HCT116 (cell line): ENCODE measurements around the gene PHF1. TPM values are rescaled to one million over a fixed set of nuclear protein-coding genes. Genes with fewer than 3 reads are reported as not detected.

Source experiments
- ATAC-seq: fragments of 200-7000 bp; cut with Tn5 transposase; 2 replicates; pipeline ENCODE4 v1.9.1; 2020; ENCODE audit warnings: mild to moderate bottlenecking, moderate library complexity
- BruUV-seq: library from RNA; stranded (reverse); fragments of 400-500 nt; replicated peaks from 2 replicates; lab custom pipeline; 2021; lab: Mats Ljungman, UMichigan
- CTCF ChIA-PET: fragments of 300-600 bp; sonication (Branson Sonifier 250); formaldehyde crosslinking; loops from one replicate; lab custom pipeline; 2021; ENCODE audit warnings: antibody characterized with exemption; lab: Charles Lee
- POLR2A ChIA-PET: fragments of 300-600, 350-600 bp; sonication (Branson Sonifier 250); formaldehyde crosslinking; loops from one replicate; lab custom pipeline; 2021; ENCODE audit warnings: antibody characterized with exemption; lab: Charles Lee
- RAD21 ChIA-PET, 2 experiments: fragments of 300-600 bp; sonication (Branson Sonifier 250); formaldehyde crosslinking; loops; one replicate each; lab custom pipeline; 2023; ENCODE audit warnings: low total read pairs in 2 of 2; ENCODE audit not compliant: uncharacterized antibody in 2 of 2, unreplicated experiment in 2 of 2, low non-redundant PET in 1 of 2; lab: Charles Lee
- DNase-seq: peaks from one replicate; pipeline ENCODE4 v3.0.0-alpha.2; 2010; ENCODE audit warnings: low read depth, low spot score
- H2AFZ ChIP-seq: fragments of 200-600 bp; shearing (Covaris generic), sonication (generic); 2 replicates; pipeline ENCODE4 v1.6.1; 2017; ENCODE audit warnings: low read depth, mixed run types, mixed read lengths, antibody characterized with exemption, low read length; ENCODE audit not compliant: poor library complexity, severe bottlenecking
- H3K27ac ChIP-seq: 2 replicates; pipeline ENCODE4 v1.5.1; 2012; ENCODE audit warnings: low read depth, low read length
- H3K27me3 ChIP-seq: fragments of 200-600 bp; sonication (generic); 2 replicates; pipeline ENCODE4 v1.6.1; 2016; ENCODE audit warnings: mixed run types, low read length, mixed read lengths; ENCODE audit not compliant: insufficient read depth
- H3K36me3 ChIP-seq, 2 experiments: fragments of 200-500 bp in 1 of 2; fragments of 200-600 bp in 1 of 2; sonication (Bioruptor generic) in 1 of 2; sonication (generic) in 1 of 2; 2 replicates each; pipeline versions ENCODE4 v1.5.1 to v1.6.1; 2014 to 2016; ENCODE audit warnings: low read length in 2 of 2, inconsistent platforms in 1 of 2, mixed read lengths in 1 of 2, mixed run types in 1 of 2; ENCODE audit not compliant: insufficient read depth in 2 of 2, control insufficient read depth in 1 of 2
- H3K4me1 ChIP-seq, 2 experiments: fragments of 200-600 bp in 1 of 2; sonication (generic) in 1 of 2; 2 replicates each; pipeline versions ENCODE4 v1.5.1 to v1.6.1; 2012 to 2017; ENCODE audit warnings: low read length in 2 of 2, inconsistent platforms in 1 of 2, mild to moderate bottlenecking in 1 of 2, mixed read lengths in 1 of 2, mixed run types in 1 of 2, moderate library complexity in 1 of 2; ENCODE audit not compliant: insufficient read depth in 2 of 2, control insufficient read depth in 1 of 2
- H3K4me2 ChIP-seq: fragments of 200-600 bp; sonication (generic); 2 replicates; pipeline ENCODE4 v1.6.1; 2017; ENCODE audit warnings: mixed run types, low read length, mixed read lengths
- H3K4me3 ChIP-seq, 2 experiments: fragments of 200-600 bp in 1 of 2; sonication (generic) in 1 of 2; replicated peaks in 1 of 2; 2 replicates each; pipeline ENCODE4 v1.5.1; 2011 to 2016; ENCODE audit warnings: low read length in 2 of 2, control low read depth in 1 of 2, low read depth in 1 of 2, mild to moderate bottlenecking in 1 of 2, mixed read lengths in 1 of 2, mixed run types in 1 of 2
- H3K79me2 ChIP-seq: fragments of 200-600 bp; sonication (generic); 2 replicates; pipeline ENCODE4 v1.6.1; 2017; ENCODE audit warnings: mild to moderate bottlenecking, mixed run types, low read length, moderate library complexity, mixed read lengths; ENCODE audit not compliant: insufficient read depth
- H3K9ac ChIP-seq: fragments of 200-600 bp; sonication (generic); 2 replicates; pipeline ENCODE4 v1.6.1; 2016; ENCODE audit warnings: low read length, mixed read lengths
- H3K9me2 ChIP-seq: fragments of 200-600 bp; sonication (generic), shearing (Covaris generic); 2 replicates; pipeline ENCODE4 v1.6.1; 2017; ENCODE audit warnings: mixed run types, mild to moderate bottlenecking, moderate library complexity; ENCODE audit not compliant: insufficient read depth
- H3K9me3 ChIP-seq, 2 experiments: fragments of 200-500 bp in 1 of 2; fragments of 200-600 bp in 1 of 2; sonication (Bioruptor generic) in 1 of 2; sonication (generic) in 1 of 2; 2 replicates each; pipeline ENCODE4 v1.6.1; 2014 to 2017; ENCODE audit warnings: low read length in 2 of 2, mixed read lengths in 2 of 2, inconsistent platforms in 1 of 2, low read depth in 1 of 2, mild to moderate bottlenecking in 1 of 2, mixed run types in 1 of 2, moderate library complexity in 1 of 2; ENCODE audit not compliant: control insufficient read depth in 1 of 2, insufficient read depth in 1 of 2
- H4K20me1 ChIP-seq: fragments of 200-600 bp; sonication (generic), shearing (Covaris generic); 2 replicates; pipeline ENCODE4 v1.6.1; 2017; ENCODE audit warnings: mixed run types, mild to moderate bottlenecking, moderate library complexity; ENCODE audit not compliant: insufficient read depth
- CBX3 ChIP-seq: IDR thresholded peaks from 2 replicates; pipeline ENCODE4 v1.6.1; 2012; ENCODE audit warnings: low read depth
- CEBPB ChIP-seq: IDR thresholded peaks from 2 replicates; pipeline ENCODE4 v1.6.1; 2012; ENCODE audit warnings: low read depth
- EGR1 ChIP-seq: IDR thresholded peaks from 2 replicates; pipeline ENCODE4 v1.6.1; 2012; ENCODE audit warnings: low read depth
- ELF1 ChIP-seq: IDR thresholded peaks from 2 replicates; pipeline ENCODE4 v1.6.1; 2012; ENCODE audit warnings: low read depth, borderline replicate concordance
- EZH2 ChIP-seq: fragments of 200-600 bp; sonication (generic); IDR thresholded peaks from 2 replicates; pipeline ENCODE4 v1.6.1; 2017; ENCODE audit warnings: antibody characterized with exemption, mixed run types
- FOSL1 ChIP-seq: IDR thresholded peaks from 2 replicates; pipeline ENCODE4 v1.6.1; 2012; ENCODE audit warnings: low read depth
- JUND ChIP-seq: IDR thresholded peaks from 2 replicates; pipeline ENCODE4 v1.6.1; 2012
- POLR2AphosphoS5 ChIP-seq: IDR thresholded peaks from 2 replicates; pipeline ENCODE4 v1.6.1; 2011; ENCODE audit warnings: mild to moderate bottlenecking, low read depth, low read length, moderate library complexity
- RAD21 ChIP-seq: IDR thresholded peaks from 2 replicates; pipeline ENCODE4 v1.6.1; 2012; ENCODE audit warnings: low read depth, mild to moderate bottlenecking
- SIN3A ChIP-seq: IDR thresholded peaks from 2 replicates; pipeline ENCODE4 v1.6.1; 2012; ENCODE audit warnings: low read depth
- SP1 ChIP-seq: IDR thresholded peaks from 2 replicates; pipeline ENCODE4 v1.6.1; 2012; ENCODE audit warnings: low read depth
- TCF7L2 ChIP-seq: IDR thresholded peaks from 2 replicates; pipeline ENCODE4 v1.7.0; 2011; ENCODE audit warnings: borderline replicate concordance, inconsistent platforms; ENCODE audit not compliant: insufficient read depth, insufficient read length; ENCODE audit errors: extremely low read depth
- YY1 ChIP-seq: IDR thresholded peaks from 2 replicates; pipeline ENCODE4 v1.6.1; 2011; ENCODE audit warnings: low read length, low read depth, moderate library complexity, mild to moderate bottlenecking; ENCODE audit not compliant: insufficient replicate concordance; ENCODE audit errors: extremely low read depth
- ZFX ChIP-seq: fragments of 450-650 bp; IDR thresholded peaks from 2 replicates; pipeline ENCODE4 v1.6.1; 2017
- ZNF274 ChIP-seq: fragments of 200-500 bp; sonication (Bioruptor generic); IDR thresholded peaks from 2 replicates; pipeline ENCODE4 v1.6.1; 2014; ENCODE audit warnings: mild to moderate bottlenecking, low read depth, low read length, inconsistent platforms
- intact Hi-C: fragments of 100-400 bp; cut with micrococcal nuclease; formaldehyde crosslinking; loops from 2 replicates; pipeline ENCODE4 v1.10.0; 2022
- total RNA-seq: library from RNA; stranded (reverse); gene quantifications from one replicate; pipeline ENCODE4 v1.2.1, GENCODE V29; 2021; ENCODE audit not compliant: unreplicated experiment
- TF ChIP-seq, protein P1 (sequence below): IDR thresholded peaks from 2 replicates; pipeline ENCODE4 v1.6.1; 2011; ENCODE audit warnings: mild to moderate bottlenecking, low read length, moderate library complexity; ENCODE audit not compliant: insufficient replicate concordance; ENCODE audit errors: extremely low read depth
- TF ChIP-seq, protein P2 (sequence below): IDR thresholded peaks from 2 replicates; pipeline ENCODE4 v1.6.1; 2012; ENCODE audit warnings: low read depth
- TF ChIP-seq, protein P3 (sequence below): IDR thresholded peaks from 2 replicates; pipeline ENCODE4 v1.6.1; 2012
- TF ChIP-seq, protein P4 (sequence below), 3 experiments: fragments of 200-600 bp in 1 of 3; sonication (generic) in 1 of 3; IDR thresholded peaks in 2 of 3; conservative IDR thresholded peaks in 1 of 3; 2 replicates each; pipeline ENCODE4 v1.5.1; 2012 to 2017; ENCODE audit warnings: low read depth in 2 of 3, low read length in 2 of 3, antibody characterized with exemption in 1 of 3, borderline replicate concordance in 1 of 3, control low read depth in 1 of 3, mild to moderate bottlenecking in 1 of 3, mixed read lengths in 1 of 3, mixed run types in 1 of 3, moderate library complexity in 1 of 3; ENCODE audit not compliant: insufficient read depth in 1 of 3

Gene PHF1
- total RNA-seq, 1 experiment from 2014 or later = 40.2 TPM

DNA sequence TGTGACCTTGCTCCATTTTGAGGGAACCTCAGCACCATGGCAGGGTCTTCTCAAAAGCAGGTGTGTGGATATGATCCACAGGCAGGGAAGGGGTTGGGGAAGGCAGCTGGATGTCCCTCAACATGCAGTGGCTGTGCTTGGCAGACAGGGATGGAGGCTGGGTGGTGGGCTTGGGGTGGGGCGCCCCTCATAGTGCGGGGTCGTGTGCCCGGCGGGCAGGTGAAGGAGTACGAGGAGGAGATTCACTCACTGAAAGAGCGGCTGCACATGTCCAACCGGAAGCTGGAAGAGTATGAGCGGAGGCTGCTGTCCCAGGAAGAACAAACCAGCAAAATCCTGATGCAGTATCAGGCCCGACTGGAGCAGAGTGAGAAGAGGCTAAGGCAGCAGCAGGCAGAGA is 35.5 kb downstream of the PHF1 start:
- ChIA-PET POLR2A (no interaction called here), RAD21 (no interaction called here), CTCF (no interaction called here)
- Histone ChIP-seq H3K27ac (no peak overlapping the region), H3K79me2 (no peaks in the 10 kb centered on the region), H3K4me3 (no peak overlapping the region), H3K4me2 (no peak overlapping the region), H3K9ac (no peak overlapping the region), H3K36me3 (no peaks in the 10 kb centered on the region; a peak in 1 of 4 replicates), H3K9me3 (no peaks in the 10 kb centered on the region), H4K20me1 (no peaks in the 10 kb centered on the region), H3K9me2 (no peaks in the 10 kb centered on the region), H3K4me1 (no peaks in the 10 kb centered on the region), H2AFZ (no peak overlapping the region), H3K27me3 (no peaks in the 10 kb centered on the region)
- no peak for ATAC-seq
- TF ChIP-seq, protein P1, sequence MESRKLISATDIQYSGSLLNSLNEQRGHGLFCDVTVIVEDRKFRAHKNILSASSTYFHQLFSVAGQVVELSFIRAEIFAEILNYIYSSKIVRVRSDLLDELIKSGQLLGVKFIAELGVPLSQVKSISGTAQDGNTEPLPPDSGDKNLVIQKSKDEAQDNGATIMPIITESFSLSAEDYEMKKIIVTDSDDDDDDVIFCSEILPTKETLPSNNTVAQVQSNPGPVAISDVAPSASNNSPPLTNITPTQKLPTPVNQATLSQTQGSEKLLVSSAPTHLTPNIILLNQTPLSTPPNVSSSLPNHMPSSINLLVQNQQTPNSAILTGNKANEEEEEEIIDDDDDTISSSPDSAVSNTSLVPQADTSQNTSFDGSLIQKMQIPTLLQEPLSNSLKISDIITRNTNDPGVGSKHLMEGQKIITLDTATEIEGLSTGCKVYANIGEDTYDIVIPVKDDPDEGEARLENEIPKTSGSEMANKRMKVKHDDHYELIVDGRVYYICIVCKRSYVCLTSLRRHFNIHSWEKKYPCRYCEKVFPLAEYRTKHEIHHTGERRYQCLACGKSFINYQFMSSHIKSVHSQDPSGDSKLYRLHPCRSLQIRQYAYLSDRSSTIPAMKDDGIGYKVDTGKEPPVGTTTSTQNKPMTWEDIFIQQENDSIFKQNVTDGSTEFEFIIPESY = no peak
- TF ChIP-seq RAD21 (no peak), YY1 (no peak), FOSL1 (no peak), ZNF274 (no peak), CBX3 (no peak), JUND (no peak), ELF1 (no peak), ZFX (no peak), EGR1 (no peak), CEBPB (no peak), EZH2 (no peak), SP1 (no peak), POLR2AphosphoS5 (no peak), SIN3A (no peak), TCF7L2 (no peak)
- TF ChIP-seq, protein P2, sequence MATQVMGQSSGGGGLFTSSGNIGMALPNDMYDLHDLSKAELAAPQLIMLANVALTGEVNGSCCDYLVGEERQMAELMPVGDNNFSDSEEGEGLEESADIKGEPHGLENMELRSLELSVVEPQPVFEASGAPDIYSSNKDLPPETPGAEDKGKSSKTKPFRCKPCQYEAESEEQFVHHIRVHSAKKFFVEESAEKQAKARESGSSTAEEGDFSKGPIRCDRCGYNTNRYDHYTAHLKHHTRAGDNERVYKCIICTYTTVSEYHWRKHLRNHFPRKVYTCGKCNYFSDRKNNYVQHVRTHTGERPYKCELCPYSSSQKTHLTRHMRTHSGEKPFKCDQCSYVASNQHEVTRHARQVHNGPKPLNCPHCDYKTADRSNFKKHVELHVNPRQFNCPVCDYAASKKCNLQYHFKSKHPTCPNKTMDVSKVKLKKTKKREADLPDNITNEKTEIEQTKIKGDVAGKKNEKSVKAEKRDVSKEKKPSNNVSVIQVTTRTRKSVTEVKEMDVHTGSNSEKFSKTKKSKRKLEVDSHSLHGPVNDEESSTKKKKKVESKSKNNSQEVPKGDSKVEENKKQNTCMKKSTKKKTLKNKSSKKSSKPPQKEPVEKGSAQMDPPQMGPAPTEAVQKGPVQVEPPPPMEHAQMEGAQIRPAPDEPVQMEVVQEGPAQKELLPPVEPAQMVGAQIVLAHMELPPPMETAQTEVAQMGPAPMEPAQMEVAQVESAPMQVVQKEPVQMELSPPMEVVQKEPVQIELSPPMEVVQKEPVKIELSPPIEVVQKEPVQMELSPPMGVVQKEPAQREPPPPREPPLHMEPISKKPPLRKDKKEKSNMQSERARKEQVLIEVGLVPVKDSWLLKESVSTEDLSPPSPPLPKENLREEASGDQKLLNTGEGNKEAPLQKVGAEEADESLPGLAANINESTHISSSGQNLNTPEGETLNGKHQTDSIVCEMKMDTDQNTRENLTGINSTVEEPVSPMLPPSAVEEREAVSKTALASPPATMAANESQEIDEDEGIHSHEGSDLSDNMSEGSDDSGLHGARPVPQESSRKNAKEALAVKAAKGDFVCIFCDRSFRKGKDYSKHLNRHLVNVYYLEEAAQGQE = no peak
- TF ChIP-seq, protein P3, sequence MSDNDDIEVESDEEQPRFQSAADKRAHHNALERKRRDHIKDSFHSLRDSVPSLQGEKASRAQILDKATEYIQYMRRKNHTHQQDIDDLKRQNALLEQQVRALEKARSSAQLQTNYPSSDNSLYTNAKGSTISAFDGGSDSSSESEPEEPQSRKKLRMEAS = no peak
- TF ChIP-seq, protein P4, sequence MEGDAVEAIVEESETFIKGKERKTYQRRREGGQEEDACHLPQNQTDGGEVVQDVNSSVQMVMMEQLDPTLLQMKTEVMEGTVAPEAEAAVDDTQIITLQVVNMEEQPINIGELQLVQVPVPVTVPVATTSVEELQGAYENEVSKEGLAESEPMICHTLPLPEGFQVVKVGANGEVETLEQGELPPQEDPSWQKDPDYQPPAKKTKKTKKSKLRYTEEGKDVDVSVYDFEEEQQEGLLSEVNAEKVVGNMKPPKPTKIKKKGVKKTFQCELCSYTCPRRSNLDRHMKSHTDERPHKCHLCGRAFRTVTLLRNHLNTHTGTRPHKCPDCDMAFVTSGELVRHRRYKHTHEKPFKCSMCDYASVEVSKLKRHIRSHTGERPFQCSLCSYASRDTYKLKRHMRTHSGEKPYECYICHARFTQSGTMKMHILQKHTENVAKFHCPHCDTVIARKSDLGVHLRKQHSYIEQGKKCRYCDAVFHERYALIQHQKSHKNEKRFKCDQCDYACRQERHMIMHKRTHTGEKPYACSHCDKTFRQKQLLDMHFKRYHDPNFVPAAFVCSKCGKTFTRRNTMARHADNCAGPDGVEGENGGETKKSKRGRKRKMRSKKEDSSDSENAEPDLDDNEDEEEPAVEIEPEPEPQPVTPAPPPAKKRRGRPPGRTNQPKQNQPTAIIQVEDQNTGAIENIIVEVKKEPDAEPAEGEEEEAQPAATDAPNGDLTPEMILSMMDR (IDR thresholded peaks at IDR 0.05 in 2 of 3, conservative IDR thresholded peaks at IDR 0.05 in 1 of 3; ENCODE audit: borderline replicate concordance in 1 of 3, insufficient read depth in 1 of 3, low read depth in 2 of 3, low read length in 2 of 3) = no peak
- BruUV-seq = no TSS peak
- DNase-seq = no peak
- intact Hi-C loops = no loop called here
